Transverse colon (tissue), 4 donors: ENCODE data around the gene SELENOM.

Source experiments
- CTCF ChIP-seq, 5 experiments: fragments of 200-600 bp in 3 of 5; fragments of 450-650 bp in 2 of 5; sonication (generic) in 3 of 5; IDR thresholded peaks; 1 replicate in 2 of 5; 2 replicates in 3 of 5; pipeline ENCODE4 v1.5.1; 2016 to 2017; ENCODE audit warnings: antibody characterized with exemption in 5 of 5, inconsistent platforms in 3 of 5, mild to moderate bottlenecking in 2 of 5, moderate library complexity in 1 of 5
- POLR2AphosphoS5 ChIP-seq, 3 donors: sonication (generic); formaldehyde crosslinking; IDR thresholded peaks; one replicate each; pipeline ENCODE4 v1.6.1; 2016; ENCODE audit warnings: antibody characterized with exemption in 3 of 3

DNA sequence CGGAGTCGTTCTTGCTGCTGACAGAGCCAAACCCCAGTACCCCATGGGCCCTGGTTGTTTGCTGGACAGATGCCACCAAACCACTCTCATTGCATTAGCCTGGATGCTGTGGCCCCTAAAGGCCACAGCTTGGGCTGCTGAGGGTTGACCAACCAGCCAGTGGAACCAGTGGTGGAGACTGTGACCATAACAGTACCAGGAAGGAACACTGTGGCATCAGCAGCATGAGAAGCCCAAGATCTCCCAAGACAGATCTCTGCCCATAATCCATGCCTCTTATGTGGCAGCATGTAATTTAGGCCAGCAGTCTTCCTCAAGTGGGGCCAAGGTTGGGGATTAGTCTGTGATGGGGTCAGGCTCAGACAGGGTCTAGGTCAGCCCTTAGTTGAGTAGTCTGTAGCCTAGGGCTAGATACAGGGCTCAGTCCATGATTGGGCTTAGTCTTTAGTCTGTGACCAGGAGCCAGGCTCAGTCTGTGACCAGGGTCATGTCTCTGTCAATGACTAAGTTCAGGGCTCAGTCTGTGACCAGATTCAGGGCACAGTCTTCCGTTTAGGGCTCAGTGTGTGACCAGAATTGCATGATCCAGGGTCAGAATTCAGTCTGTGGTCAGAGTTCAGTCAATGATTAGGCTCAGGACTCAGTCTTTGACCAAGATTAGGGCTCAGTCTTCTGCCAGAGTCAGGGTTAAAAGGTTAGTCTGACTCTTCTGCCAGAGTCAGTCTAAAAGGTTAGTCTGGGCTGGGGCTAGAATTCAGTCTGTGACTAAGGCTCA is 10.9 kb upstream of the SELENOM start:
- TF ChIP-seq CTCF (IDR thresholded peaks at IDR 0.05) (no peak), POLR2AphosphoS5 (IDR thresholded peaks at IDR 0.05) (no peak)
